ENCODE data around the gene BOD1.

Gene BOD1

GRCh38 chr5:173643964-173644363 lies 27.5 kb upstream of the BOD1 start:
- TF ChIP-seq FOXM1 (IDR thresholded peaks at IDR 0.05; ENCODE audit: borderline replicate concordance, low read depth) (no peak), TCF12 (IDR thresholded peaks at IDR 0.05; ENCODE audit: low read depth) (no peak), YY1 (IDR thresholded peaks at IDR 0.05; ENCODE audit: low read depth) (no peak), EP300 (IDR thresholded peaks at IDR 0.05; ENCODE audit: borderline replicate concordance) (no peak), TEAD4 (IDR thresholded peaks at IDR 0.05) (no peak), CEBPB (IDR thresholded peaks at IDR 0.05) (no peak), MAX (IDR thresholded peaks at IDR 0.05) (no peak), CREB1 (IDR thresholded peaks at IDR 0.05; ENCODE audit: low read depth) (no peak), RAD21 (IDR thresholded peaks at IDR 0.05; ENCODE audit: low read depth) (no peak), EGR1 (IDR thresholded peaks at IDR 0.05) (no peak), NFIC (IDR thresholded peaks at IDR 0.05) (no peak), ZBTB7A (IDR thresholded peaks at IDR 0.05; ENCODE audit: low read depth) (no peak), REST (IDR thresholded peaks at IDR 0.05; ENCODE audit: low read depth) (no peak), TAF1 (IDR thresholded peaks at IDR 0.05; ENCODE audit: low read depth) (no peak)
- TF ChIP-seq, protein P1, sequence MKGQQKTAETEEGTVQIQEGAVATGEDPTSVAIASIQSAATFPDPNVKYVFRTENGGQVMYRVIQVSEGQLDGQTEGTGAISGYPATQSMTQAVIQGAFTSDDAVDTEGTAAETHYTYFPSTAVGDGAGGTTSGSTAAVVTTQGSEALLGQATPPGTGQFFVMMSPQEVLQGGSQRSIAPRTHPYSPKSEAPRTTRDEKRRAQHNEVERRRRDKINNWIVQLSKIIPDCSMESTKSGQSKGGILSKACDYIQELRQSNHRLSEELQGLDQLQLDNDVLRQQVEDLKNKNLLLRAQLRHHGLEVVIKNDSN (IDR thresholded peaks at IDR 0.05): no peak

DNA sequence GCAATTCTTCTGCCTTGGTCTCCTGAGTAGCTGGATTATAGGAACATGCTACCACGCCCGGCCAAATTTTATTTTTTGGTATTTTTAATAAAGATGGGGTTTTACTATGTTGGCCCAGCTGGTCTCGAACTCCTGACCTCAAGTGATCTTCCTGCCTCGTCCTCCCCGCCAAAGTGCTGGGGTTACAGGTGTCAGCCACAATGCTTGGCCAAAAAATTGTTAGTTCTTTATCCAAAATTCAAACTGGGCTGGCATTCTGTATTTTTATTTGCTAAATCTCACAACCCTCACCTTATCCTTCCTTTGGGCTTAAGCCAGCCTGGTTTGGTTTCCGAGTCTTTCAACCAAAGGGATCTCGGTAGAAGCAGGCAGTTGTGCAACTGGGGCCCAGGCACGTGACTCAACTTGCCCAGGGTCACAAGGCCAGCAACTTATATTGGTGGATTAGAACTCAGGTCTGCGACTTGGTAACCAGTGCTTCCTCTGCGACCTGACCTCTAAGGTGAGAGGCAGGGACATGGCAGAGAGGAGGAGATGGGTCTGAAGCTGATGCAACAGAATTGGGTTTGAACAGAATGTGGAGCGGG lies 26.5 kb upstream of the BOD1 start:
- TF ChIP-seq TCF12 (IDR thresholded peaks at IDR 0.05; ENCODE audit: low read depth): no peak
- no peak for TF ChIP-seq MAX (IDR thresholded peaks at IDR 0.05)
- no peak for TF ChIP-seq CREB1 (IDR thresholded peaks at IDR 0.05; ENCODE audit: low read depth)
- TF ChIP-seq YY1 (IDR thresholded peaks at IDR 0.05; ENCODE audit: low read depth): no peak
- TF ChIP-seq TAF1 (IDR thresholded peaks at IDR 0.05; ENCODE audit: low read depth): no peak
- TF ChIP-seq, protein P1 (IDR thresholded peaks at IDR 0.05): no peak
- TF ChIP-seq REST (IDR thresholded peaks at IDR 0.05; ENCODE audit: low read depth): no peak
- TF ChIP-seq EP300 (IDR thresholded peaks at IDR 0.05; ENCODE audit: borderline replicate concordance): no peak
- TF ChIP-seq TEAD4 (IDR thresholded peaks at IDR 0.05): no peak
- no peak for TF ChIP-seq FOXM1 (IDR thresholded peaks at IDR 0.05; ENCODE audit: borderline replicate concordance, low read depth)
- no peak for TF ChIP-seq EGR1 (IDR thresholded peaks at IDR 0.05)
- no peak for TF ChIP-seq ZBTB7A (IDR thresholded peaks at IDR 0.05; ENCODE audit: low read depth)

- TF ChIP-seq EP300 (IDR thresholded peaks at IDR 0.05; ENCODE audit: borderline replicate concordance) (no peak), TAF1 (IDR thresholded peaks at IDR 0.05; ENCODE audit: low read depth) (no peak), REST (IDR thresholded peaks at IDR 0.05; ENCODE audit: low read depth) (no peak), MAX (IDR thresholded peaks at IDR 0.05) (no peak), NFIC (IDR thresholded peaks at IDR 0.05) (no peak), YY1 (IDR thresholded peaks at IDR 0.05; ENCODE audit: low read depth) (no peak), ZBTB7A (IDR thresholded peaks at IDR 0.05; ENCODE audit: low read depth) (no peak), EGR1 (IDR thresholded peaks at IDR 0.05) (no peak), RAD21 (IDR thresholded peaks at IDR 0.05; ENCODE audit: low read depth) (no peak), CEBPB (IDR thresholded peaks at IDR 0.05) (no peak)
- TF ChIP-seq, protein P1 (IDR thresholded peaks at IDR 0.05): no peak
These were observed 25.9 kb upstream of the BOD1 start for GRCh38 chr5:173642191-173642816.
